Vagina (tissue), 2 donors: ENCODE results near the gene RECK. TPM values are rescaled to one million over a fixed set of nuclear protein-coding genes. Genes with fewer than 3 reads are reported as not detected.

Source experiments
- DNase-seq, 2 donors: peaks; one replicate each; pipeline ENCODE4 v3.0.0-alpha.2; 2017; ENCODE audit errors: extremely low spot score in 2 of 2
- H3K27ac ChIP-seq: fragments of 200-600 bp; sonication (generic); one replicate; pipeline ENCODE4 v1.5.1; 2019
- H3K27me3 ChIP-seq: fragments of 200-600 bp; sonication (generic); one replicate; pipeline ENCODE4 v1.5.1; 2019
- H3K36me3 ChIP-seq, 2 donors: fragments of 200-600 bp; sonication (generic); one replicate each; pipeline ENCODE4 v1.5.1; 2017 to 2019
- H3K4me1 ChIP-seq: fragments of 200-600 bp; sonication (generic); one replicate; pipeline ENCODE4 v1.5.1; 2019
- H3K4me3 ChIP-seq, 2 donors: fragments of 200-600 bp; sonication (generic); 1 replicate in 1 of 2; 2 replicates in 1 of 2; pipeline ENCODE4 v1.5.1; 2016 to 2019
- H3K9me3 ChIP-seq: fragments of 200-600 bp; sonication (generic); one replicate; pipeline ENCODE4 v1.5.1; 2019
- CTCF ChIP-seq, 3 experiments: fragments of 450-650 bp in 2 of 3; fragments of 200-600 bp in 1 of 3; sonication (generic) in 1 of 3; IDR thresholded peaks; one replicate each; pipeline ENCODE4 v1.5.1; 2017 to 2019; ENCODE audit warnings: antibody characterized with exemption in 3 of 3, mild to moderate bottlenecking in 2 of 3, moderate library complexity in 2 of 3
- POLR2A ChIP-seq, 2 donors: fragments of 450-650 bp; IDR thresholded peaks; one replicate each; pipeline ENCODE4 v1.6.1; 2017; ENCODE audit warnings: antibody characterized with exemption in 2 of 2, mild to moderate bottlenecking in 2 of 2, moderate library complexity in 2 of 2
- POLR2AphosphoS5 ChIP-seq, 2 donors: sonication (generic); formaldehyde crosslinking; IDR thresholded peaks; one replicate each; pipeline ENCODE4 v1.9.0; 2017; ENCODE audit warnings: antibody characterized with exemption in 2 of 2, mild to moderate bottlenecking in 2 of 2, low read depth in 1 of 2; ENCODE audit not compliant: insufficient read depth in 1 of 2
- intact Hi-C: fragments of 100-400 bp; cut with DNase I; formaldehyde crosslinking; loops from one replicate; pipeline ENCODE4 v1.15.1; 2023
- total RNA-seq: library from RNA; depleted of rRNA; stranded (reverse); fragments of >200 nt; gene quantifications from one replicate; pipeline ENCODE4 v1.2.3, GENCODE V29; 2016

Gene RECK
- total RNA-seq, 1 donor from 2014 or later = 15.5 TPM

GRCh38 chr9:36149197-36149596 lies 112.5 kb downstream of the RECK start:
- peak overlapping the region; percentile 83 for H3K27ac ChIP-seq
- H3K27me3 ChIP-seq = no peaks in the 10 kb centered on the region
- intact Hi-C loops = no loop called here
- H3K4me1 ChIP-seq = peaks cover 36% of the 10 kb centered on the region
- TF ChIP-seq POLR2AphosphoS5 (IDR thresholded peaks at IDR 0.05; ENCODE audit: insufficient read depth in 1 of 2, low read depth in 1 of 2) (no peak), POLR2A (IDR thresholded peaks at IDR 0.05) (no peak), CTCF (IDR thresholded peaks at IDR 0.05) (no peak)
- no peak overlapping the region for H3K4me3 ChIP-seq
- DNase-seq = no peak
- H3K36me3 ChIP-seq = no peaks in the 10 kb centered on the region
- H3K9me3 ChIP-seq = no peaks in the 10 kb centered on the region

DNA sequence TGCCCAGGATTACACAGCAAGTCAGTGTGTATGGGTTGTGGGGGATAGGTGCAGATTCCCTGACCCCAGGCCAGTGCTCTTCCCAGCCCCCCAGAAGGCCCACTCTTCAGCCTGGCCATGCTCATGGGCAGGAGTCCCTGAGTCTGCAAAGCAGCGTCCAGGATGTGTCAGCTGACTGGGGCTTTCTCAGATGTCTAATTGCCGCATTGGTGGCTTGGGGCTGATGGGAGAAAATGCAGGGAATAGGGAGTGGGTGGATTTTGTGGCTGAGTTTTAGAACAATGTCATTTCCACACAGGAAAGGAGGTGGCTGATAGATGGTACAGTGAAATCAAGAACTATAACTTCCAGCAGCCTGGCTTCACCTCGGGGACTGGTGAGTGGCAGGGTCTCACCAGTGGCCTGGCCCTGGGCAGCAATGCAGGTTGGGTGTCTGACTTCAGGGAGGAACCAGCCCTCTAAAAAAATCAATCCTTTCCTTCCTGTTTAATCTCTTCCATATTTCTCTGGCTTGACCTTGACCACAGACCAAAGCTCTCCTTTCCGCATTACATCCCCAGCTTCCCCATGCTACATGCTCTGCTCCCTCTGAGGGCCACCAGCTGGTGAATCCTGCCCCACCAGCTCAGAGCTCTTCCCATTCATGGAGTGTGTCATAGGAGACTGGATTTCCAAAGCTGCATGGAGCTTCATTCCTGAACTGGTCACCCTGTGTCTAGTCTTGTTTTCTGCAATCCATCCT lies 114.0 kb downstream of the RECK start:
- Histone ChIP-seq H3K27me3 (no peaks in the 10 kb centered on the region), H3K9me3 (no peaks in the 10 kb centered on the region), H3K36me3 (no peaks in the 10 kb centered on the region), H3K4me1 (peaks cover 35% of the 10 kb centered on the region), H3K4me3 (no peak overlapping the region), H3K27ac (peak overlapping the region; percentile 83)
- no peak for DNase-seq
- TF ChIP-seq POLR2A (IDR thresholded peaks at IDR 0.05) = no peak
- no peak for TF ChIP-seq CTCF (IDR thresholded peaks at IDR 0.05)
- no peak for TF ChIP-seq POLR2AphosphoS5 (IDR thresholded peaks at IDR 0.05; ENCODE audit: insufficient read depth in 1 of 2, low read depth in 1 of 2)
- intact Hi-C loops = no loop called here

GRCh38 chr9:36151316-36152210 lies 114.8 kb downstream of the RECK start:
- H3K27me3 ChIP-seq = no peaks in the 10 kb centered on the region
- no peaks in the 10 kb centered on the region for H3K9me3 ChIP-seq
- intact Hi-C loops = no loop called here
- peaks cover 0 to 4% of the 10 kb centered on the region in 2 donors for H3K36me3 ChIP-seq
- TF ChIP-seq POLR2AphosphoS5 (IDR thresholded peaks at IDR 0.05; ENCODE audit: insufficient read depth in 1 of 2, low read depth in 1 of 2) (peak in 1 of 2 donors; percentile 43), CTCF (IDR thresholded peaks at IDR 0.05) (no peak), POLR2A (IDR thresholded peaks at IDR 0.05) (no peak)
- peaks cover 35% of the 10 kb centered on the region for H3K4me1 ChIP-seq
- no peak for DNase-seq
- peak overlapping the region; percentile 83 for H3K27ac ChIP-seq
- no peak overlapping the region for H3K4me3 ChIP-seq

DNA sequence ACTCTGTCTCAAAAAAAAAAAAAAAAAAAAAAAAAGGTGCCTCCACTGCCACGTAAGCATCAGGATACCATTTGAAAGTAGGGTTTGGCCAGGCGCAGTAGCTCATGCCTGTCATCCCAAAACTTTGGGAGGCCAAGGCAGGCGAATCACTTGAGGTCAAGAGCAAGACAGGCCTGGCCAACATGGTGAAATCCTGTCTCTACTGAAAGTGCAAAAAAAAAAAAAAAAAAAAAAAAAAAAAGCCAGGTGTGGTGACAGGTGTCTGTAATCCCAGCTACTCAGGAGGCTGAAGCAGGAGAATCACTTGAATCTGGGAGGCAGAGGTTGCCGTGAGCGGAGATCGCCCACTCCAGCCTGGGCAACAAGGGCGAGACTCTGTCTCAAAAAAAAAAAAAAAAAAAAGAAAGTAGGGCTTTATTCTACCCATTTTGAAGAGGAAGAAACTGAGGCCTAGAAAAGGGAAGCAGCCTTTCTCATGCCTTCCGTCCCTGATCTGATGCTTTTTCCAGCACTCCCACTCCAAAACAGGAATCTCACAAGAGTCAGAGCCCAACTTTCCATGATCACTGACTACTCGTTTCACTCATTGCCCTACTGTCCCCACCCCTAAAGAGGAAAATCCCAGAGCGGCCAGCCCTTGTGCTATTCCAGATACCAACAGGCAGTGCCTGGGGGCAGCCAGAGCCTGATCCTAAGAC lies 116.2 kb downstream of the RECK start:
- Histone ChIP-seq H3K4me3 (no peak overlapping the region), H3K36me3 (peaks cover 0 to 6% of the 10 kb centered on the region in 2 donors), H3K27me3 (no peaks in the 10 kb centered on the region), H3K4me1 (peaks cover 24% of the 10 kb centered on the region), H3K9me3 (no peaks in the 10 kb centered on the region), H3K27ac (peak overlapping the region; percentile 83)
- TF ChIP-seq CTCF (IDR thresholded peaks at IDR 0.05) = no peak
- TF ChIP-seq POLR2AphosphoS5 (IDR thresholded peaks at IDR 0.05; ENCODE audit: insufficient read depth in 1 of 2, low read depth in 1 of 2) = no peak
- TF ChIP-seq POLR2A (IDR thresholded peaks at IDR 0.05) = no peak
- DNase-seq = no peak
- intact Hi-C loops = no loop called here
